ENCODE data around the gene FREM1.

FREM1 gene

GRCh38 chr9:14866200-14866749 is 44.0 kb downstream of the FREM1 start:
- DNase-seq = no peak

DNA sequence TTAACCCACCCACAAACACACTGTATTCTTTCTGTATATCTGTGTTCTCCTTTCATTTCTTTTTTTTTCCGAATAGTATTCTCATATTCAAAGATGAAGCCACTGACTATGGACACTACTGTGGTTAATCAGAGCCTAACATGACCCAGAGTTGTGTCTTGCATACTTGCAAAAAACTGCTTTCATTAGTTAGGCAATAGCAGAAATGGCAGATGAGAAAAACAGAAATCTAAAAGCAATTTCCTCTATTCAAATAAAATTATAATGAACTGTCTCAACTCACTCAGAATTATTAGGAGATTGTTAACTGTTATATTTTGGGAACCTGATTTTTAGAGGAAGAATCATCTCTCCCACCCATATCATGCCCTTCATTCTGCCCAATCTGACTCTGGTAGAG is 45.9 kb downstream of the FREM1 start:
- DNase-seq = no peak

GRCh38 chr9:14863402-14863801 is 46.8 kb downstream of the FREM1 start:
- DNase-seq = no peak

- DNase-seq = no peak
Measured at GRCh38 chr9:14857449-14858305, 52.6 kb downstream of the FREM1 start.

GRCh38 chr9:14849851-14850250 is 60.4 kb downstream of the FREM1 start:
- no peak for DNase-seq

DNA sequence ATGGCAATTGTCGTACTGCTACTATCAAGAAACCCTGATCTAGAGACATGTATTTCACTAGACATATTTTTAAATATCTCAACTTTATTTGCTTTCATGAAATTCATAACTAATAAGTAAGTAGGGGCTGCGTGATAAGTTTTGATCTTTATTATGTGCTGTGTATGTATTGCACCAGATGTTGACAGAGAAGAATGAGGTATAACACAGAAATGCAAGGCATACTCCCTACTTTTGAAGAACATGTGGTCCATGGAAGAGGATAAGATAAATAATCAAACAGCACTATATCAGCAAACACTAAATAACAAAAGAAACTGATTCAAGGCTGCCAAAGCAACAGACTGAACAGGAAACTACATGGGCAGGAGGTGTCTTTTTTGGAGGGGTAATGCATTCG is 60.9 kb downstream of the FREM1 start:
- no peak for DNase-seq

GRCh38 chr9:14846871-14847311 is 63.3 kb downstream of the FREM1 start:
- DNase-seq = peak; percentile 11

DNA sequence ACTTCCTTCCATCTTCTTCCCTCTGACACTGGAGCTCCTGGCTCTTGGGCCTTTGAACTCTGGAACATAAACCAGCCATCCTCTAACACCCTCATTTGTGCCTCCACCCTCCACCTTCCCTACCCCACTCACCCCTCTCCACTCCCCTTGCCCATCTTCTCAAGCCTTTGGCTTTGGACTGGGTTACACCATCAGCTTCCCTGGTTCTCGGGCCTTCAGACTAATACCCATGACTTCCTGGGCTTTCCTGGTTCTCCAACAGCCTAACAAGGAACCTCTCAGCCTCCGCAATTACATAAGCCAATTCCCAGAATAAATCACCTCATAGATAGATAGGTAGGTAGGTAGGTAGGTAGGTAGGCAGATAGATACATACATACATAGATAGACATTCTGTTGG is 67.1 kb downstream of the FREM1 start:
- DNase-seq = no peak

GRCh38 chr9:14842269-14842668 is 68.0 kb downstream of the FREM1 start:
- no peak for DNase-seq

DNA sequence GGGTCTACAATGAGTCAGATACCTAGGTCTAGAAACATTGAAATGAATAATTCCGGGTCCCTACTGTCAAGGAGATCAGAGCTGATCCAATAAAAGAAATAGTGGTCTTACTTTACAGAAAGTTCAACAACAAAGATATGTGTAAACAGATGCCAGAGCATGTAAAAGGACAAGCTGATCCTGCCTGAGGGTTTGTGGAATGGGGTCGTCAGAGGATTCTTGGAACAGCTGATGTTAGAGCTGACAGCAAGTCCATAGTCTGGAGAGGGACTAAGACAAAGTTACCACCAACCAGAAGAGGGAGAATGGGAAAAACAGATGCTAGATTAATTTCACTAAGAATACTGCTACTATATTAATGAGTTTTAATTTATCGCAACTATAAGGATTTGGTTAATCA is 71.5 kb downstream of the FREM1 start:
- no peak for DNase-seq

DNA sequence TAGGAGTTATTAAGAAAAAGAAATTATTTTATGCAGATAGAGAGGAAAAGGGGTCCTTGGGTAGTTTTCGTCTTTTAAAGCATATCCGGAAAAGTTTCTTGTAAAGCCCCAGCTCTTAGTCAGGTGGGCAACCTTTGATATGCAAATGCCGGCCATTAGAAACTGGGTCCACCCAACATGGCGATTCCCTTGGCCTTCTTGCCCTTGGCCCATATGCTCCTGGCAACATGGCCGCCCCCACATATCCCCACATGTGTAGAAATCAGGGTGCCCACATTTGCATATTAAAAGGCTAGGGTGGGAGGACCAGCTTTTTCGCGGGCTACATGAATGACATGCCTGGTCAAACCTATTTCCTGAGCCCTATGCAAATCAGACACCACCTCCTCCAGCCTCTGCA is 73.3 kb downstream of the FREM1 start:
- no peak for DNase-seq

DNA sequence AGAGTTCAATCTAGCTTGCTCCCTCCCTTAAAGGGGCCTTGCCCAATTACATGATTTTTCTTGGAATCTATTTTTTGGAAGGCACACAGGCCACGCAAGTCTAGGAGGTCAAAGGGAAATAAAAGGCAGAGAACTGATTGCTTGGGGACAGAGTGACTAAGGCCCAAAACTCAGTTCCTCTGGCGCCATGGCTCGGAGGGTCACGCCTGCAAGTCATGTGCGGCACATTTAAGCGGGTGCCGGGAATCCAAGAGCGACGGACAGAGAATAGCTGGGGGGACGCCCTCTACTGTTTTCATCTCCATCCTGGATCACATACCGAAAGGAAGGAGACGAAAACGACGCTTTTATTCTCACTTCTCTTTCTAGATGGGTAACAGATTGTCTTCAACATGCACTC is 78.6 kb downstream of the FREM1 start:
- no peak for DNase-seq

DNA sequence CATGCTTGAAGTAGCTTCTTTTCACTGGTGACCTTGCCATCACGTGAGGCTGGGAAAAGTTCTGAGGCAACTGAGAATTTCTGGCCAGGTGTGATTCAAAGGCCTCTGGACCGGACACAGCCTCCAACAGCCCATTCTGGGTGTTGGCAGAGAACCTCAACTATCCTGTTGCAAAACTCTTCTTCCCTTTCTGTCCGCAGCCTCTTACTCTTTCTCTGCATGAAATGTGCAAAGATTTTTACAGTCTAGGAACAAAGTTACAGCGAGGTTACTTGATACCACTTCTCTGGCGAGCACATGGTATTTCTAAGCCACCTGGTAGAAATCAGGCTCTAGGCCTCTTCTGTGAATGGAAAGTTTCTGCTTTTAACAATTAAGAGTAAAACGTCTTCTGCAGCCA is 79.2 kb downstream of the FREM1 start:
- DNase-seq = no peak

- DNase-seq = no peak
Measured at GRCh38 chr9:14830057-14830456, 80.2 kb downstream of the FREM1 start.

DNA sequence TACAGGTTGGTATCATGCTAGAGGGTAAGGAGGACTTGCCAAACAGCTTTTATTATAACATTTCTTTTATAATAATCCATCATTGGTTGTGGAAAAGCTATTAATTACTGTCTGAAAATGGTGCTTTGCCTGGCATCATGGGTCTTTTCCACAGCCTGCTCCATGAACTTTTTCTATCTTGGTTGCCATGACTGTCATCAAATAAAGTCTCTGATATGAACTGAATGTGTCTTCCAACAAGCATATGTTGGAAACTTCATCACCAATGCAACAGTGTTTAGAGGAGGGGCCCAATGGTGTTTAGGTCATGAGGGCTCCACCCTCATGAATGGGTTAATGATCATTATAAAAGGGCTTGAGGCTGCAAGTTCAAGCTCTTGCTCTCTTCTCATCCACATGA is 81.0 kb downstream of the FREM1 start:
- no peak for DNase-seq

DNA sequence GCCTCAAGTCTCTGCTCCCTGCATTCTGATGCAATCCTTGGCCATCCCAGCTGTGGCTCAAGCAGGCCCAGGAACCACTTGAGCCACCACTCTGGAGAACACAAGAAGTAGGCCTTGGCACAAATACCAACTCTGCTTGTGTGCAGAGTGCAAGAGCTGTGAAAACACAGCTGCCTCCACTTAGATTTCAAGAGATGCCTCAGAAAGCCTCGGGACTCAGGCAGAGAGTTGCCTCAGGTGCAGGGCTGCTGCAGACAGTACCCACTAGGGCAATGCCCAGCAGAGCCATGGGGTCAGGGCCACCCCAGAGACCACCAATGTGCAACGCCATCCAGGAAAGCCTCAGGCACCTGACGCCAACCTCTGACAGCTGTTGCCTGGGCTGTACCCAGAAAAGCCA is 82.4 kb downstream of the FREM1 start:
- DNase-seq = peak; percentile 65

GRCh38 chr9:14824481-14824880 is 85.7 kb downstream of the FREM1 start:
- no peak for DNase-seq

DNA sequence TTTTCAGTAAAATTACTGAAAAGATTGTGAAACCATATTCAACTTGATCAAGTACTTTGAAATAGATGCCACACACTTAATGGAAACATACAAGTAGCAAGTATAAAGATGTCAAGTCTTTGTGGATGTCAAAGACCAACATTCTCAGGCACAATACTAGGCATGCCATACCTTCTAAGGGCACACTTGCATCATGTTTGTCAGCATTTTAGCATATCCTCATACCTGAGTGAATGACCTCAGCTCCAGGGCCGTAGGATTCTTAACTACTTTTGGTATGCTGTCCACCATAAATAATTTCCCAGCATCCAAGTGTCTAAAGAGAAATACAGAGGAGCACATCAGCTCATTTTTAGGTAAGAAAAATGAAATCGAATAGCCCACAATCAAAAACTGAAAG is 86.4 kb downstream of the FREM1 start:
- no peak for DNase-seq

- no peak for DNase-seq
Measured at GRCh38 chr9:14822666-14823065, 87.6 kb downstream of the FREM1 start.

GRCh38 chr9:14819183-14819582 is 91.0 kb downstream of the FREM1 start:
- no peak for DNase-seq

DNA sequence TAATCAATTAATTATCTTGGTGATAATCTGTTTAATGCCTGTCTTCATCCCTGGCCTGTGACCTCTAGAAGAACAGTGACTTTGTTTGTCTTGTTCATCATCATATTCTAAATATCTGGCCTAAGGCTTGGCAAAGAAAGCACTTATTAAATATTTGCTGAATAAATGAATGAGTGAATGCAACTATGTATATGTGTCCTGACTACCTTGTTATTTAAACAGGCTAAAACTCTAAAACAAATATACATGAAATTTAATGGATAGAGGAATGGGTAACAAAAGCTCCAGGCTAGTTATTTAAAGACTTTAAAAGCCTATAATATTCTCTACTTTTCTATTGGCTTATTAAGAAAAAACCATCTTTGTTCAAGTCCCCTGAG is 96.0 kb downstream of the FREM1 start:
- no peak for DNase-seq

GRCh38 chr9:14813336-14814248 is 96.6 kb downstream of the FREM1 start:
- no peak for DNase-seq

GRCh38 chr9:14812806-14813205 is 97.4 kb downstream of the FREM1 start:
- no peak for DNase-seq

- DNase-seq = no peak
Measured at GRCh38 chr9:14811844-14812243, 98.4 kb downstream of the FREM1 start.
